PC-3 (cell line): ENCODE results near the gene ZHX3. TPM values are rescaled to one million over a fixed set of nuclear protein-coding genes. Genes with fewer than 3 reads are reported as not detected.

Experiments used
- ATAC-seq: fragments of 200-7000 bp; cut with Tn5 transposase; 2 replicates; pipeline ENCODE4 v1.9.1; 2020; ENCODE audit warnings: mild to moderate bottlenecking, moderate library complexity
- BruUV-seq: library from RNA; stranded (reverse); fragments of 400-500 nt; replicated peaks from 2 replicates; lab custom pipeline; 2021; lab: Mats Ljungman, UMichigan
- CTCF ChIA-PET: fragments of 300-600 bp; sonication (Branson Sonifier 250); formaldehyde crosslinking; loops from one replicate; lab custom pipeline; 2022; ENCODE audit warnings: antibody characterized with exemption; lab: Charles Lee
- POLR2A ChIA-PET: fragments of 300-600 bp; sonication (Branson Sonifier 250); formaldehyde crosslinking; loops from one replicate; lab custom pipeline; 2022; ENCODE audit warnings: antibody characterized with exemption; ENCODE audit not compliant: unreplicated experiment; lab: Charles Lee
- DNase-seq: peaks from one replicate; pipeline ENCODE4 v3.0.0-alpha.2; 2015
- H2AFZ ChIP-seq: fragments of 300-600 bp; sonication (generic); 2 replicates; pipeline ENCODE4 v1.6.0; 2016; ENCODE audit warnings: antibody characterized with exemption, low read length
- H3F3A ChIP-seq: fragments of 300-600 bp; sonication (generic); one replicate; pipeline ENCODE4 v1.6.0; 2017; ENCODE audit warnings: antibody characterized with exemption, low read length, control low read depth, mild to moderate bottlenecking; ENCODE audit not compliant: unreplicated experiment
- H3K27ac ChIP-seq: fragments of 300-600 bp; sonication (generic); 2 replicates; pipeline ENCODE4 v1.5.1; 2016; ENCODE audit warnings: mild to moderate bottlenecking, low read length
- H3K27me3 ChIP-seq: fragments of 300-600 bp; sonication (generic); 2 replicates; pipeline ENCODE4 v1.6.1; 2016; ENCODE audit warnings: low read length, mixed read lengths
- H3K36me3 ChIP-seq: fragments of 300-600 bp; sonication (generic); 2 replicates; pipeline ENCODE4 v1.6.1; 2016; ENCODE audit warnings: low read depth, mixed run types, low read length, mixed read lengths
- H3K4me1 ChIP-seq: fragments of 300-600 bp; sonication (generic); 2 replicates; pipeline ENCODE4 v1.5.1; 2016; ENCODE audit warnings: low read length; ENCODE audit not compliant: insufficient read depth
- H3K4me2 ChIP-seq: fragments of 300-600 bp; sonication (generic); 2 replicates; pipeline ENCODE4 v1.6.0; 2016; ENCODE audit warnings: low read length
- H3K4me3 ChIP-seq: fragments of 300-600 bp; sonication (generic); 2 replicates; pipeline ENCODE4 v1.5.1; 2016; ENCODE audit warnings: mild to moderate bottlenecking, low read length, mixed read lengths
- H3K79me2 ChIP-seq: fragments of 300-600 bp; sonication (generic); 2 replicates; pipeline ENCODE4 v1.6.1; 2017; ENCODE audit warnings: low read length, mixed read lengths
- H3K9ac ChIP-seq: fragments of 300-600 bp; sonication (generic); 2 replicates; pipeline ENCODE4 v1.6.0; 2016; ENCODE audit warnings: mild to moderate bottlenecking, low read length
- H3K9me2 ChIP-seq: fragments of 300-600 bp; sonication (generic); replicated peaks from 2 replicates; pipeline ENCODE4 v1.6.1; 2016; ENCODE audit warnings: mixed run types, low read length, mixed read lengths
- H3K9me3 ChIP-seq: fragments of 300-600 bp; sonication (generic); 2 replicates; pipeline ENCODE4 v1.6.1; 2016; ENCODE audit warnings: low read length, mixed read lengths
- H4K20me1 ChIP-seq: fragments of 300-600 bp; sonication (generic); 2 replicates; pipeline ENCODE4 v1.6.1; 2016; ENCODE audit warnings: low read length, mixed read lengths
- EZH2 ChIP-seq: fragments of 300-600 bp; sonication (generic); IDR thresholded peaks from one replicate; pipeline ENCODE4 v1.6.1; 2017; ENCODE audit warnings: antibody characterized with exemption, mild to moderate bottlenecking, low read length; ENCODE audit not compliant: unreplicated experiment
- EZH2phosphoT487 ChIP-seq: fragments of 300-600 bp; sonication (generic); IDR thresholded peaks from 2 replicates; pipeline ENCODE4 v1.6.1; 2018; ENCODE audit warnings: mild to moderate bottlenecking, antibody characterized with exemption, low read length, borderline replicate concordance
- intact Hi-C: fragments of 100-400 bp; cut with micrococcal nuclease; formaldehyde crosslinking; loops from 2 replicates; pipeline ENCODE4 v1.9.0; 2023
- total RNA-seq: library from RNA; depleted of rRNA; stranded (reverse); fragments of >200 nt; gene quantifications from 2 replicates; pipeline ENCODE4 v1.2.3, GENCODE V29; 2014
- TF ChIP-seq, protein P1 (sequence below): fragments of 300-600 bp; sonication (generic); conservative IDR thresholded peaks from 2 replicates; pipeline ENCODE4 v1.5.1; 2017; ENCODE audit warnings: antibody characterized with exemption, low read depth, mild to moderate bottlenecking, low read length

The ZHX3 gene
- total RNA-seq, 1 experiment from 2014 or later, result 14.0 TPM

DNA sequence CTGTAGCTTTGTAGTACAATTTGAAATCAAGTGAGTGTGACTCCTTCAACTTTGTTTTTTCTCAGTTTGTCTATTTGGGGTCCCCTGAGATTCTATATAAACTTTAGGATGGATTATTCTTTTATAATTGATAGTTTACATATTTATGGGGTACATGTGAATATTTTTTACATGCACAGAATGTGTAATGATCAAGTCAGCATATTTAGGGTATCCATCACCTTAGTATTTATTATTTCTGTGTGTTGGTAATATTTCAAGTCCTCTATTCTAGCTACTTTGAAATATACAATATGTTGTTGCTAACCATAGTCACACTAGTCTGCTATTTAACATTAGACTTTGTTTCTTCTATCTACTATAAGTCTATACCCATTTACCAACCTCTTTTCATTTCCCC is 129.9 kb downstream of the ZHX3 start:
- Histone ChIP-seq H3F3A (no peaks in the 10 kb centered on the region), H3K9ac (no peak overlapping the region), H3K4me3 (no peak overlapping the region), H3K4me1 (peaks cover 2% of the 10 kb centered on the region; the same call in 1 of the 2 replicates), H3K9me3 (peaks cover 8% of the 10 kb centered on the region; the same call in 1 of the 2 replicates), H3K4me2 (no peak overlapping the region), H3K9me2 (no peaks in the 10 kb centered on the region), H3K79me2 (no peaks in the 10 kb centered on the region), H3K36me3 (peaks cover 5% of the 10 kb centered on the region), H4K20me1 (no peaks in the 10 kb centered on the region), H3K27ac (no peak overlapping the region), H3K27me3 (no peaks in the 10 kb centered on the region), H2AFZ (no peak overlapping the region)
- TF ChIP-seq EZH2, result no peak
- TF ChIP-seq EZH2phosphoT487, result no peak
- TF ChIP-seq, protein P1, sequence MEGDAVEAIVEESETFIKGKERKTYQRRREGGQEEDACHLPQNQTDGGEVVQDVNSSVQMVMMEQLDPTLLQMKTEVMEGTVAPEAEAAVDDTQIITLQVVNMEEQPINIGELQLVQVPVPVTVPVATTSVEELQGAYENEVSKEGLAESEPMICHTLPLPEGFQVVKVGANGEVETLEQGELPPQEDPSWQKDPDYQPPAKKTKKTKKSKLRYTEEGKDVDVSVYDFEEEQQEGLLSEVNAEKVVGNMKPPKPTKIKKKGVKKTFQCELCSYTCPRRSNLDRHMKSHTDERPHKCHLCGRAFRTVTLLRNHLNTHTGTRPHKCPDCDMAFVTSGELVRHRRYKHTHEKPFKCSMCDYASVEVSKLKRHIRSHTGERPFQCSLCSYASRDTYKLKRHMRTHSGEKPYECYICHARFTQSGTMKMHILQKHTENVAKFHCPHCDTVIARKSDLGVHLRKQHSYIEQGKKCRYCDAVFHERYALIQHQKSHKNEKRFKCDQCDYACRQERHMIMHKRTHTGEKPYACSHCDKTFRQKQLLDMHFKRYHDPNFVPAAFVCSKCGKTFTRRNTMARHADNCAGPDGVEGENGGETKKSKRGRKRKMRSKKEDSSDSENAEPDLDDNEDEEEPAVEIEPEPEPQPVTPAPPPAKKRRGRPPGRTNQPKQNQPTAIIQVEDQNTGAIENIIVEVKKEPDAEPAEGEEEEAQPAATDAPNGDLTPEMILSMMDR, result no peak
- ChIA-PET POLR2A (no interaction called here), CTCF (interaction anchor here (1.0 kb wide), 1 partner anchor 45 kb away, joined by 3 read pairs; no protein-coding TSS in a partner anchor)
- intact Hi-C loops, result loop anchor here (5.0 kb wide), 1 partner anchor 140 kb away; no protein-coding TSS in a partner anchor
- BruUV-seq, result no TSS peak
- ATAC-seq (no peak), DNase-seq (no peak)

DNA sequence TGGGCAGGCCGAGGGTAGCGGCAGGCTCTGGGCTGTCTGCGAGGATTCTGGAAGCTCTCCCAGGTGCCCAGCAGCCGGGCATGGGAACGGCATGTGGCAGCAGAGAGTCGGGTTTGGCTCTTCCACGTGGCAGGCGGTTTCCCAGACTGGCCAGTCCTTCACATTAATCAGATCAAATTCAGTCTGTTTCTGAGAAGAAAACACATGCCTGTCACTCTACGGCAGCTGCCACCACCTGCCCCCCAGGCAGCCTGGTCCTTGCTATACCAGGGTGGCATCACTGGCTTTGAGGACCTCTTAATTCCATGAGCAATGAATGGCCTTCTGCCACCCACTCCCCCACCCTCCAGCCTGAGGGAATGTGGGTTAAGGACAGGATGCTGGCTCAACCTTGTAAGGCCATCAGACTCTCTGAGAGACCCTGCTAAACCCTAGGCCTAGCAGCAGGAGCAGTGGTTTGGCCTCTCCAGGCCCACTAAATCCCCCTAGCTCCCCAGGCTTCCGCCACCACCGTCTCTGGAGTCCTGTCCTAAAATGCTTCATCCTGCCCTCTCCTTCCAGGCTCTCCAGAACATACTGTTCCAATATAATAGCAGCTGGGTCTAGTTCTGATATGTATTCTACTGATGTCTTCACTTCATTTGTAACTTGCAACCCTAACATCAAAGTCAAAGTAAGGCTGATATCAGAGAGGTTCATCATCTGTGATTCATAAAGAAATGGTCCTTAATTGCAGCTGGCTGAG is 132.3 kb downstream of the ZHX3 start:
- Histone ChIP-seq H3K4me3 (no peak overlapping the region), H3K9me2 (no peaks in the 10 kb centered on the region), H3K9me3 (0 out of 2 replicates have a peak, but pooled peaks cover 3% of the 10 kb centered on the region), H3K79me2 (no peaks in the 10 kb centered on the region), H2AFZ (no peak overlapping the region), H3F3A (no peaks in the 10 kb centered on the region), H3K27me3 (no peaks in the 10 kb centered on the region), H3K9ac (no peak overlapping the region), H3K4me2 (no peak overlapping the region), H3K36me3 (no peaks in the 10 kb centered on the region; the same call in 1 of the 2 replicates), H3K4me1 (peaks cover 15% of the 10 kb centered on the region), H3K27ac (no peak overlapping the region), H4K20me1 (no peaks in the 10 kb centered on the region)
- no peak for TF ChIP-seq EZH2
- no peak for TF ChIP-seq EZH2phosphoT487
- TF ChIP-seq, protein P1, result no peak
- no TSS peak for BruUV-seq
- ChIA-PET CTCF (no interaction called here), POLR2A (no interaction called here)
- ATAC-seq (no peak), DNase-seq (no peak)
- intact Hi-C loops, result loop anchor here (5.0 kb wide), 1 partner anchor 142 kb away; no protein-coding TSS in a partner anchor

DNA sequence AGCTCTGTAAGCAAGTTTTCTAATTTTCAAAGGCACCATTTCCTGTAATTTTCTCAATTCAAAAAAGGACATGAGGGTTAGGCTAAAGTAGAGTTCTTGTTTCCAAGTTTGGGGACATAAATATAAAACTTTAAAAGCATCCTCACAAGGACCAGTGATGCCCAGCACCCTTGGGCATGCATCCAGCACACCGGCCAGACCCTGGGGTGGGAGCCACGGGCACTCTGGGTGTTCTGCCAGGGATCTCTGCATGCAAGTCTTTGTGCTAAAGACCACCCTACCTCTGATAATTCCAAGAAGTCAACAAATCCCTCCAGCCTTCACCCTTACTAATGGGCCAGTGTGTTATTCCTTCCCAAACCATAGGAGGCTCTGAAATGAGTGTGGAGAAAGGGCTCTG is 133.7 kb downstream of the ZHX3 start:
- intact Hi-C loops, result no loop called here

More for the DNA sequence above, 133.7 kb downstream of the ZHX3 start:
- H3K9ac ChIP-seq, result no peak overlapping the region
- no peaks in the 10 kb centered on the region for H3K79me2 ChIP-seq
- no peak overlapping the region for H3K27ac ChIP-seq
- no peak overlapping the region for H3K4me2 ChIP-seq
- ChIA-PET CTCF (no interaction called here), POLR2A (interaction anchor here (0.5 to 0.7 kb wide), 2 partner anchors 28 to 35 kb away, joined by 3 to 5 read pairs; no protein-coding TSS in a partner anchor)
- no peaks in the 10 kb centered on the region for H4K20me1 ChIP-seq
- H3K27me3 ChIP-seq, result no peaks in the 10 kb centered on the region
- H3K9me2 ChIP-seq, result no peaks in the 10 kb centered on the region
- BruUV-seq, result no TSS peak
- no peak for ATAC-seq
- peaks cover 15% of the 10 kb centered on the region for H3K4me1 ChIP-seq
- H3K36me3 ChIP-seq, result peaks cover 5% of the 10 kb centered on the region; the same call in 1 of the 2 replicates
- no peak overlapping the region for H2AFZ ChIP-seq
- H3F3A ChIP-seq, result no peaks in the 10 kb centered on the region
- TF ChIP-seq EZH2phosphoT487 (no peak), EZH2 (no peak)
- TF ChIP-seq, protein P1, result no peak
- H3K4me3 ChIP-seq, result no peak overlapping the region
- no peak for DNase-seq
- no peaks in the 10 kb centered on the region for H3K9me3 ChIP-seq
